HL-60 (cell line): ENCODE measurements around the gene ASB13.

Experiments used
- GABPA ChIP-seq: IDR thresholded peaks from 2 replicates; pipeline ENCODE4 v1.6.1; 2012; ENCODE audit warnings: low read depth
- POLR2AphosphoS5 ChIP-seq: IDR thresholded peaks from 2 replicates; pipeline ENCODE4 v1.6.1; 2012; ENCODE audit warnings: low read depth
- TF ChIP-seq, protein P1 (sequence below): IDR thresholded peaks from one replicate; pipeline ENCODE4 v1.5.1; 2011; ENCODE audit warnings: low read length, control low read depth, inconsistent platforms; ENCODE audit not compliant: insufficient read depth
- TF ChIP-seq, protein P2 (sequence below): IDR thresholded peaks from 2 replicates; pipeline ENCODE4 v1.6.1; 2012; ENCODE audit warnings: low read depth; ENCODE audit not compliant: insufficient replicate concordance

GRCh38 chr10:5619362-5620211 is 46.8 kb downstream of the ASB13 start:
- TF ChIP-seq, protein P1, sequence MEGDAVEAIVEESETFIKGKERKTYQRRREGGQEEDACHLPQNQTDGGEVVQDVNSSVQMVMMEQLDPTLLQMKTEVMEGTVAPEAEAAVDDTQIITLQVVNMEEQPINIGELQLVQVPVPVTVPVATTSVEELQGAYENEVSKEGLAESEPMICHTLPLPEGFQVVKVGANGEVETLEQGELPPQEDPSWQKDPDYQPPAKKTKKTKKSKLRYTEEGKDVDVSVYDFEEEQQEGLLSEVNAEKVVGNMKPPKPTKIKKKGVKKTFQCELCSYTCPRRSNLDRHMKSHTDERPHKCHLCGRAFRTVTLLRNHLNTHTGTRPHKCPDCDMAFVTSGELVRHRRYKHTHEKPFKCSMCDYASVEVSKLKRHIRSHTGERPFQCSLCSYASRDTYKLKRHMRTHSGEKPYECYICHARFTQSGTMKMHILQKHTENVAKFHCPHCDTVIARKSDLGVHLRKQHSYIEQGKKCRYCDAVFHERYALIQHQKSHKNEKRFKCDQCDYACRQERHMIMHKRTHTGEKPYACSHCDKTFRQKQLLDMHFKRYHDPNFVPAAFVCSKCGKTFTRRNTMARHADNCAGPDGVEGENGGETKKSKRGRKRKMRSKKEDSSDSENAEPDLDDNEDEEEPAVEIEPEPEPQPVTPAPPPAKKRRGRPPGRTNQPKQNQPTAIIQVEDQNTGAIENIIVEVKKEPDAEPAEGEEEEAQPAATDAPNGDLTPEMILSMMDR = no peak
- TF ChIP-seq GABPA (no peak), POLR2AphosphoS5 (no peak)
- TF ChIP-seq, protein P2, sequence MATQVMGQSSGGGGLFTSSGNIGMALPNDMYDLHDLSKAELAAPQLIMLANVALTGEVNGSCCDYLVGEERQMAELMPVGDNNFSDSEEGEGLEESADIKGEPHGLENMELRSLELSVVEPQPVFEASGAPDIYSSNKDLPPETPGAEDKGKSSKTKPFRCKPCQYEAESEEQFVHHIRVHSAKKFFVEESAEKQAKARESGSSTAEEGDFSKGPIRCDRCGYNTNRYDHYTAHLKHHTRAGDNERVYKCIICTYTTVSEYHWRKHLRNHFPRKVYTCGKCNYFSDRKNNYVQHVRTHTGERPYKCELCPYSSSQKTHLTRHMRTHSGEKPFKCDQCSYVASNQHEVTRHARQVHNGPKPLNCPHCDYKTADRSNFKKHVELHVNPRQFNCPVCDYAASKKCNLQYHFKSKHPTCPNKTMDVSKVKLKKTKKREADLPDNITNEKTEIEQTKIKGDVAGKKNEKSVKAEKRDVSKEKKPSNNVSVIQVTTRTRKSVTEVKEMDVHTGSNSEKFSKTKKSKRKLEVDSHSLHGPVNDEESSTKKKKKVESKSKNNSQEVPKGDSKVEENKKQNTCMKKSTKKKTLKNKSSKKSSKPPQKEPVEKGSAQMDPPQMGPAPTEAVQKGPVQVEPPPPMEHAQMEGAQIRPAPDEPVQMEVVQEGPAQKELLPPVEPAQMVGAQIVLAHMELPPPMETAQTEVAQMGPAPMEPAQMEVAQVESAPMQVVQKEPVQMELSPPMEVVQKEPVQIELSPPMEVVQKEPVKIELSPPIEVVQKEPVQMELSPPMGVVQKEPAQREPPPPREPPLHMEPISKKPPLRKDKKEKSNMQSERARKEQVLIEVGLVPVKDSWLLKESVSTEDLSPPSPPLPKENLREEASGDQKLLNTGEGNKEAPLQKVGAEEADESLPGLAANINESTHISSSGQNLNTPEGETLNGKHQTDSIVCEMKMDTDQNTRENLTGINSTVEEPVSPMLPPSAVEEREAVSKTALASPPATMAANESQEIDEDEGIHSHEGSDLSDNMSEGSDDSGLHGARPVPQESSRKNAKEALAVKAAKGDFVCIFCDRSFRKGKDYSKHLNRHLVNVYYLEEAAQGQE = no peak
